ENCODE data around the gene GFI1B.
"Not testable (repeated sequence)": the region's sequence is repeated elsewhere in the genome, so short reads cannot be mapped to it uniquely, and the experiment has no call there.

Gene GFI1B

GRCh38 chr9:132969783-132970182 is 8.7 kb upstream of the GFI1B start:
- no peak for DNase-seq (ENCODE audit: low spot score)

GRCh38 chr9:132970324-132971062 is 8.0 kb upstream of the GFI1B start:
- no peak for DNase-seq (ENCODE audit: low spot score)

- DNase-seq (ENCODE audit: low spot score) = no peak
Measured at GRCh38 chr9:132973166-132973565, 5.3 kb upstream of the GFI1B start.

DNA sequence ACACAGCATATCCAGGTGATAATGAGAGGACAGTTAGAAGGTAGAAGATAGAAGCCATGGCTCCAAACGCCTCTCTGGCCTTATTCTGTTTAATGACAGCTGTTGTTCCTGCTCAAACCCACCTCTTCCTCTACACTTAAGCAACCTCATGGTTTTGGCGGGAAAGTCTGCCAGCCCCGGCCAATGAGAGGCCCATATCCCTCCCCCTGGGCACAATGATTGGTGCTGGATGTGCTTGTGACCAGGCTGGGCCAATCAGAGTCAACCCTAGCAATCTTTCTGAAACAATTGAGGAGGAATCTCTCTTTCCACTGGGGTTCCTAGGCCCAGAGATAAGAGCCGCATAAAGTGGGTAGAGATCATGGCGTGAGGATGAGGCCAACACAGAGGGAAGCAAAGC is 4.8 kb upstream of the GFI1B start:
- DNase-seq (ENCODE audit: low spot score) = no peak

DNA sequence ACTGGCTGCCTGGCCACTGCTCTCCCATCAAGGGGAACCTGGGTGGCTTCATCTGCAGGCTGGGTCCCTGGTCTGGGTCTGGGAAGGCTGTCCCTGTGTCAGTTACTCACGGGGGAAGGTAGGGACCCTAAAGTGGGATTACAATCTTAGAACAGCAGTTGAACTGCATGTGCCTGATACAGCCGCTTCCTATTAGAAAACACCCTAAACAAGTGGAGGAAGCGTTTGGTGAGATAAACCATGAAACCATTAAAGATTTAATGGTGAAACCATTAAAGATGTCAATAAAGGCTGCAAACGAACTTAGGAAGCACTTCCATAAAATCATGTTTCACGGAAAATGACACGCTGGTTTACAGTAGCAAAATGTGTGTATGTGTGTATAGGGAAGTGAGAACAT is 2.5 kb upstream of the GFI1B start:
- DNase-seq (ENCODE audit: low spot score) = no peak

DNA sequence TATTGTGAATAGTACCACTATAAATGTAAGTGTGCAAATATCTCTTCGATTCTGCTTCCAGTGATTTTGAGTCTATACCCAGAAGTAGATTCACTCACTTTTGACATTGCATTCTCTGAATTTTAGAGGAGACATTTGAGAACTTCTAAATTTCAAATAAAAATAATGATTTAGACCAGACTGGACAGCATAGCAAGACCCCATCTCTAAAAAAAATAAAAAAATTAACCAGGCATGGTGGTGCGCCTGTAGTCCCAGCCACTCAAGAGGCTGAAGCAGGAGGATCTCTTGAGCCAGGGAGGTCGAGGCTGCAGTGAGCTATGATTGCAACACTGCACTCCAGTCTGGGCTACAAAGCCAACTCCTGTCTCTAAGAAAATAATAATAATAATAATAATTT is 1.9 kb upstream of the GFI1B start:
- no peak for DNase-seq (ENCODE audit: low spot score)

GRCh38 chr9:132978112-132978450 is 413 bp upstream of the GFI1B start:
- no peak for DNase-seq (ENCODE audit: low spot score)

GRCh38 chr9:132980157-132980556 is 1.7 kb downstream of the GFI1B start:
- no peak for DNase-seq (ENCODE audit: low spot score)

DNA sequence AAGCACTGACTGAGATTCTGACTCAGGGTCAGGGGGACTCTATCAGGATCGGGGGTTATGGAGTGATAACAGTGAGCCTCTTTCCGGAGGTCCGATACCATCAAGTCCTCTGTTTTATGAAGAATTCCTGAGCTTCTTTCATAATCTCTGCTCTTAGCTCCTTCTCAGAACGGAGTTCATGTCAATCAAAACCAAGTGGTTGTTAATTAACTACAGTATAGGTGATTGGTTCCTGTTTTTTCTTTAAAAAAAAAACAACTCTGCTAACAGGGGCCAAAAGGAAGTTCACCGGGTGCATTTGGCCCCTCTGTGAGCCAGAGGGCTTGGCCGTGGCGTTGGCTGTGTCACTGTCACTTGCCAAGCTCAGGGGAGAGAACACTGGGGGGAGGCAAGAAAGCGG is 4.0 kb downstream of the GFI1B start:
- DNase-seq (ENCODE audit: low spot score) = no peak

- no peak for DNase-seq (ENCODE audit: low spot score)
Measured at GRCh38 chr9:132983491-132984201, 5.2 kb downstream of the GFI1B start.

DNA sequence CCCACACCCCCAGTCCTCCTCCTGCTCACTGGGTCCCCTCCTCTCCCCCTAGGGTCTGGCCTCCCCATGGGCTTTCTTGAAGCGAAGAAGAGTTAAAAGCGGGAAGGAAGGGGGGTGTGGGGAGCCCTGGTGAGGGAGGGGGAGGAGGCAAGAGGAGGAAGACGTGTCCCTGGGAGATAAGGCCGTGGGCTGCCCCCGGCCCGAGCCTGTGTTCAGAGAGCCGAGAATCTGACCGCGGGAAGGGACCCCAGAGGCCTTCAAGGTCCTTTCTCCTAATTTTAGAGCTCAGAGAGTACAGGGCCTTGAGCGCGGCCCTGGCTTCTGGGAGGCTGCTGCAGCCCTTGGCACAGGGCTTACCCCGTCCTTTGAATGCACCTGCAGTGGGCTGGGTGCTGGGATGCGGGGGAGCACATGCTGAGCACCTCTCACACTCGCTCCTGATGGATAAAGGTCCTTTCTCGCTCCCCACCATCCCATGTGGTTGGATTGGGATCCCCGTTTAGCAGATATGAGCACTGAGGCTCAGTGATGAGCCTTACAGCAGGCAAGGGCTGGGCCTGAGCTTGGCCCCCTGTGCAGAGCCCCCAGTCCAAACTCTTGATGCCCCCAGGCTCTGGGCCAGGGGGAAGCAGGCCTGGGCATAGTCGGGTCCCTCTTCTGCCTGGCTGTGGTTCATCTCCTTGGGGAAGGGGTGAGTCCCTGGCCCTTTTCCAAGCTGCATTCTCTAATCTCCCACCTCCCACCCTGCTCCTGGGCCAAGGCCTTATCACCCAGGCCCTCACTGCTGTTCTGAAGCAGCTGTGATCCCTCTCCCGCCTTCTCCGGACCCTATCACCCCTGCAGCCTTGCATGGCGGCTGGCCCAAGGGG is 5.9 kb downstream of the GFI1B start:
- no peak for DNase-seq (ENCODE audit: low spot score)

DNA sequence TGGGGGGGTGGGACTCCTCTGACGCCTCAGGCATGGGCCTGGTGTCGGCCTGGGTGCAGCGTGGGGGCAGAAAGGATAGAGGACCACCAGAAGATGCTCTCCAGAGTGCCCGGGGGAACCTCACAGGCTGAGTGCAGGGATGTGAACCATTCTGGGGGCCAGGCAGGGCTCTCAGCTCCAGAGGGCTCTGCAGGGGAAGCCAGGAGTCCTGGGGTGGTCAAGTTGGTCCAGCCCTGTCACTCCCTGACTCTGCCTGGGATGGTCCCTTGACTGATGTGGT is 6.5 kb downstream of the GFI1B start:
- DNase-seq (ENCODE audit: low spot score) = no peak

DNA sequence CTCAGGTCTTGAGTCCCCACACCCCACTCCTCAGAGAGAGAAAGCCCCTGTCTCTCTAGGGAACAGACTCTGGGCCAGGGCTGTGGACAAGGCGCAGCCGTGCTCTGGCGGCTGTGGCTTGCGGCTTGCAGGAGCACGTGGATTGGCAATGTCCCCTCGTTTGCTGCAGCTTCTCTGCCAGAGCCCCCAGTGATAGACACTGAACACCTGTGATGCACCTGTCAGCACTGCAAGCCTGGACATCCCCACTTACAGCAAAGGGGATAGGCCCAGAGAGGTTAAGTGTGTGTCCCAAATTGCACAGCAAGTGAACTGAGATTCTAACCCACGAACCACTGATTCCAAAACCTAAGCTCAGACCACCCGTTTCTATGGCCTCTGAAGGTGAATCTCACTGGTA is 7.0 kb downstream of the GFI1B start:
- no peak for DNase-seq (ENCODE audit: low spot score)

GRCh38 chr9:132986114-132986513 is 7.6 kb downstream of the GFI1B start:
- DNase-seq (ENCODE audit: low spot score) = no peak

GRCh38 chr9:132986640-132987620 is 8.4 kb downstream of the GFI1B start:
- DNase-seq (ENCODE audit: low spot score) = no peak

DNA sequence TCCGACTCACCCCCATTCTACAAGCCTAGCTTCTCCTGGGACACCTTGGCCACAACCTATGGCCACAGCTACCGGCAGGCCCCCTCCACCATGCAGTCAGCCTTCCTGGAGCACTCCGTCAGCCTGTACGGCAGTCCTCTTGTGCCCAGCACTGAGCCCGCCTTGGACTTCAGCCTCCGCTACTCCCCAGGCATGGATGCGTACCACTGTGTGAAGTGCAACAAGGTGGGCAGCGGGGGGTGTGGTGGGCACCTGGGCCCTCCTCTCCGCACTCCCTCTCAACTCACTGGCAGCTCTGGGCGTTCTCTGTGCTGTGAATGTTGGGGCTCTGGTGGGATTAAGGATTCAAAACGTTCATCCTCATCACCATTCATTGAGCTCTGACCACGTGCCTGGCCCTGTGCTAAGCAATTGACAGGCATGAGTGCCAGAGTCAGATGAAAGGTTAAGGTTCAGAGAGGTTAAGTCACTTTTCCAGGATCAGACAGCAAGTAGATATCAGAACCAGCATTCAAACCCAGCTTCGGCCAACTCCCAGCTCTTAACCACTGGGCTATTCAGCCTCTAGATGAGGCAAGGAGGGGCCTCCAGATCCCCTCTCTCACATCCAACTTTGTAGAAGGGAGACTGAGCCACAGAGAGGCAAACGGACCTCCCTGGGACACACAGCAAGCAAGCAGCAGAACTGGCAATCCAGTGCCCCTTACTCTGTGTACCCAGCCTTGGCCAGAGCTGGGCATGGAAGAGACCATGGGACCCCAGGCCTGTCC is 9.9 kb downstream of the GFI1B start:
- no peak for DNase-seq (ENCODE audit: low spot score)

DNA sequence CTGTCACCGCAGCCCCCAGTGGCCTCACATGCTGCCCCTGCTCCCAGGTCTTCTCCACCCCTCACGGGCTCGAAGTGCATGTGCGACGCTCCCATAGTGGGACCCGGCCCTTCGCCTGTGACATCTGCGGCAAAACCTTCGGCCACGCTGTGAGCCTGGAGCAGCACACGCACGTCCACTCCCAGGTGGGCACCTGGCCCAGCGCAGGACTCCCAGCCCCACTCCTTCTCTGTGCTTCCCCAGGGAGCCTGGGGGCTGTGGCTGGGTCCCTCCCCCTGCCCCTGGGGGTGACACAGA is 10.5 kb downstream of the GFI1B start:
- no peak for DNase-seq (ENCODE audit: low spot score)

DNA sequence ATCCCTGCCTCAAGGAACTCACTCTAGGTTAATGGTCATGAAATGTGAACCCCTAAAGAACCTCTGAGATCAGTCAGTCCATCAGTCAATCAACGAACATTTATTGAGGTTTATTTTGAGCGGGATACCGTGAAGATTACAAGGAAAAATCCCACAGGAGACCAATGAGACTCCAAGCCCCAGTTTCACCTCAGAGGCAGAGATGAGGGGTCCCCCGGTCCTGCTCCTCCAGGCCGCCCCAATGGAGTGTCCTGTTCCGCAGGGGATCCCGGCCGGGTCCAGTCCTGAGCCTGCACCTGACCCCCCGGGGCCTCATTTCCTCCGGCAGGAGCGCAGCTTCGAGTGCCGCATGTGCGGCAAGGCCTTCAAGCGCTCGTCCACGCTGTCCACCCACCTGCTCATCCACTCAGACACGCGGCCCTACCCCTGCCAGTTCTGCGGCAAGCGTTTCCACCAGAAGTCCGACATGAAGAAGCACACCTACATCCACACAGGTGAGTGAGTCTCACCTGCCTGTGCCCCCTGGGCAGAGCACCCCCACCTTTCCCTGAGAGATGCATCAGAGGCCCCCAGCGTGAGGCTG is 11.0 kb downstream of the GFI1B start:
- DNase-seq (ENCODE audit: low spot score) = no peak

DNA sequence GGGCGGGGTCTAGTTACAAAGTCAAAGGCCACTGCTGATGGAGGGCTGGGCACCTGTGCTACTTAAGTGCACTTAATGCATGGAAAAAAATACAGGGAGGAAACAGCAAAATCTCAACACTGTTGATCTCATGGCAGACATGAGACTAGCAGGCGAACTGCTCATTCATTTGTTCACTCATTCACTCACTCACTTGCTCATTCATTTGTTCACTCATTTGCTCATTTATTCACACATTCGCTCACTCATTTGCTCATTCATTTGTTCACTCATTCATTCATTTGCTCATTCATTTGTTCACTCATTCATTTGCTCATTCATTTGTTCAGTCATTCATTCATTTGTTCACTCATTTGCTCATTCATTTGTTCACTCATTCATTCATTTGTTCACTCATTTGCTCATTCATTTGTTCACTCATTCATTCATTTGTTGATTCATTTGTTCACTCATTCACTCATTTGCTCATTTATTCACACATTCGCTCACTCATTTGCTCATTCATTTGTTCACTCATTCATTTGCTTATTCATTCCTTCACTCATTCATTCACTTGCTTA is 11.6 kb downstream of the GFI1B start:
- not testable (repeated sequence) for DNase-seq (ENCODE audit: low spot score)

DNA sequence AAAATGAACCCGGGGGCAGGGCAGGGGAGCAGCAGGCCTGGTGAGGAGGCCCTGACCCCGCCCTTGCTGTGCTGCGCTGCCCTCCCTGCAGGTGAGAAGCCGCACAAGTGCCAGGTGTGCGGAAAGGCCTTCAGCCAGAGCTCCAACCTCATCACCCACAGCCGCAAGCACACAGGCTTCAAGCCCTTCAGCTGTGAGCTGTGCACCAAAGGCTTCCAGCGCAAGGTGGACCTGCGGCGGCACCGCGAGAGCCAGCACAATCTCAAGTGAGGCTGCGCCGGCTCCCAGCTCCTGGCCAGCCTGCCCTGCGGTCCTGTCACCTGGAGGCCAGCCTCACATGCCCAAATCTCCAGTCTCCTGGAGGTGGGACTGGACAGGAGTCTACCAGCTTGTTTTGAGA is 12.3 kb downstream of the GFI1B start:
- no peak for DNase-seq (ENCODE audit: low spot score)
